NCI-H526 treated with DMSO at 0.1 percent for 48 hours (cell line): ENCODE measurements around the gene GTF2H2C_2.
"Not testable (repeated sequence)": the region's sequence is repeated elsewhere in the genome, so short reads cannot be mapped to it uniquely, and the experiment has no call there.

ENCODE experiments used
- DNase-seq: peaks from one replicate; lab custom pipeline; 2025; lab: John Stamatoyannopoulos, UW

GTF2H2C_2 gene

DNA sequence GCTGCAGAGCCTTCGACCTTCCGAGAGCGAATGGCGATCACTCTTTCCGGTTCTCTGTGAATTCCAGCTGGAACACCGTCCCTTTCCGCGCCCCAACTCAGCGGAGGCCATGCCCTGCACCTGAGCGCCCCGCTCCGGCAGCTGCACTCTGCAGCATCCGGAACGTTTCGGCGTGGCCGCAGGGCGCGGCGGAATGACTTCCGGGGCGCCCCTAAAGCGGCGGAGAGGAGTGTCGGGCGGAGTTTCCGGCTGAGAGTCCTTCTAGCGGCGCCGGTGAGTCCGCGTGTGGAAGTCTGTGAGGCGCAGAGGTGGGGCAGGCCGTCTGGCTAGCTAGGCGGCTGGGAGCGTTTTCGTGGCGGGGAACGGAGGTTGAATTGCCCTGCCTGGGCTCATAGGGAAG, at the start of gene GTF2H2C_2:
Gene GTF2H2C_2 (plus strand): TSS at position 252 of the 400 bp plus-strand sequence.
- DNase-seq = not testable (repeated sequence)

DNA sequence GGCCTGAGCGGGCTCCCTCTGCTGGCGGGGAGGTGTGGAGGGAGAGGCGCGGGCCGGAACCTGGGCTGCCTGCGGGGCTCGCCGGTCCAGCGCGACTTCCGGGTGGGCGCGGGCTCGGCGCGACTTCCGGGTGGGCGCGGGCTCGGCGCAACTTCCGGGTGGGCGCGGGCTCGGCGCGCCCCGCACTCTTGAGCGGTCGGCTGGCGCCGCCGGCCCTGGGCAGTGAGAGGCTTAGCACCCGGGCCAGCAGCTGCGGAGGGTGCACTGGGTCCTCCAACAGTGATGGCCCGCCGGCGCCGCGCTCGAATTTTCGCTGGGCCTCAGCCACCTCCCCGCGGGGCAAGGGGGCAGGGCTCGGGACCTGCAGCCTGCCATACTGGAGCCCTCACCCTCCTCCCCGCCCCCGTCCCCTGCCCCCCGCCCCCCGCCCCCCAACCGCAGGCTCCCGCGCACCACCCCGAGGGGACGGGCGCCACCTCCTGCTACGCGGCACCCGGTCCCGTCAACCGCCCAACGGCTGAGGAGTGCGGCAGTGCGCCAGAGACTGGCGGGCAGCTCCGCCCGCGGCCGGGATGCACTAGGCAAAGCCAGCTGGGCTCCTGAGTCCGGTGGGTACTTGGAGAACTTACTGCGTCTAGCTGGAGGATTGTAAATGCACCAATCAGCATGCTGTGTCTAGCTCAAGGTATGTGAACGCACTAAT, 14.0 kb upstream of the GTF2H2C_2 start:
- DNase-seq = not testable (repeated sequence)

DNA sequence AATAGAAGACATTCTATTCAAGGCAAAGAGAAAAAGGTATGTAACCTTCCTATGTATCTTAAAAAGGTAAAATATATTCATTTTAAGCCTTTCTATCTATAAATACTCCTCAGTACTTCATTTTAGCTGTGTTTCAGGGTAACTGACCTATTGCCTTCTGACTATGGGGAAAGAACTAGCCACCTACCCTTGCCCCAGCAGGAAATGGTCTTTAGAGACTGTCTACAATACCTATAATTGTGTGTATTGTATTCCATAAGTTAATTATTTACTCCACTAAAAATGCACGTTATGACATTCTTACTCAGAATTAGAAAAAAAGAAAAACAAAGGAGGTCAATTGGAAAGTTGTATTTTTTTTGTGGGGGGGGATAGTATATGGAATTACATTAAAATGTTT, 6.2 kb downstream of the GTF2H2C_2 start:
- DNase-seq = not testable (repeated sequence)

DNA sequence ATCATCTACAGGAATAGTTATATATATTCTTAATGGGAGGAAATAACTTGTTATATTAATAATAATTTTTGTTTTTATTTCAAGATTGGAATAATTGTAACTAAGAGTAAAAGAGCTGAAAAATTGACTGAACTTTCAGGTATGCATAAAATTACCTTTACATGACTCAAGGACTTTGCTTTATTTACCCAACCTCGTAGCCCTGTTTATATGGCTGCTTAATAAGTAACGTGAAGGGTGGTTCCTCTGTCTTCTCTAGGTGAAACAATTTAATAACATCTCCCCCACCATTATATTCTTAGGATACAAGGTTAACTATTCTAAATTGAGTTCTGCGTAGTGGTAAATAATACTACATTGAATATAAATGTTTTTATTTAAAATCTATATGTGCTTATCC, 8.0 kb downstream of the GTF2H2C_2 start:
- not testable (repeated sequence) for DNase-seq

DNA sequence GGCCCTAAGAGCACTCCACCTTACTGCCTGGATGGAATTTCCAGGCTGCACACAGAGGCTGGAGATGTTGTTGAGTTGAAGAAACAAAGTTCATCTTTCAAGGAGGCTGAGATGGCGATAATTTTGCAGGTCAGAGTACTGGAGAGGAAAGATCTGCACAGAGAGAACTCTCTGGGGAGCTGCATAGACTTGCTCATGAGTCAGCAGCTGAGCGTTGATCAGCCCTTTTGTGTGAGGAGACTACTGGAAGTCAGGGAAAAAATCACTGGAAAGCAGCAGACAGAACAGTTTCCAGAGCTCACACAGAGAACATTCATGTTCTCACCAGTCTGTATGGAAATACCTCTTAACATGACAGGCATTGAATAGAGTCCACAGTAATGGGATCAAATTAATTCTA, 23.4 kb downstream of the GTF2H2C_2 start:
- not testable (repeated sequence) for DNase-seq

DNA sequence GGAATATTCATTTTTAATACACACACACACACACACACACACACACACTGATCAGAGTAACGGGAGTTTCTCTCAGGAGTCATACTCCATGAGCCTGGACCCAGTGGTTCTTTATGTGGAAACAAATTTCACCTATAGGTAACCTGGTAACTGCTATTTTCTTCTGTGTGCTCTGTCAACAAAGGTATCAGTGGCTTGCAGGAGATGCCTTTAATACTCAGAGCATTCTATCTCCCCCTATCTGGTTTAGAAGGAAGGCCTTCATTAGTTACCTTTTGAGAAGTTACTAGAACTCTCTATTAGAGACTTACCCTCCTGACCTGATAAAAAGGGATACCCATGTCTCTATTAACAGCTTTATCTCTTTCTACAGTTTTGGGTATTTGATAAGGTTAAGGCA, 34.4 kb downstream of the GTF2H2C_2 start:
- DNase-seq = not testable (repeated sequence)

DNA sequence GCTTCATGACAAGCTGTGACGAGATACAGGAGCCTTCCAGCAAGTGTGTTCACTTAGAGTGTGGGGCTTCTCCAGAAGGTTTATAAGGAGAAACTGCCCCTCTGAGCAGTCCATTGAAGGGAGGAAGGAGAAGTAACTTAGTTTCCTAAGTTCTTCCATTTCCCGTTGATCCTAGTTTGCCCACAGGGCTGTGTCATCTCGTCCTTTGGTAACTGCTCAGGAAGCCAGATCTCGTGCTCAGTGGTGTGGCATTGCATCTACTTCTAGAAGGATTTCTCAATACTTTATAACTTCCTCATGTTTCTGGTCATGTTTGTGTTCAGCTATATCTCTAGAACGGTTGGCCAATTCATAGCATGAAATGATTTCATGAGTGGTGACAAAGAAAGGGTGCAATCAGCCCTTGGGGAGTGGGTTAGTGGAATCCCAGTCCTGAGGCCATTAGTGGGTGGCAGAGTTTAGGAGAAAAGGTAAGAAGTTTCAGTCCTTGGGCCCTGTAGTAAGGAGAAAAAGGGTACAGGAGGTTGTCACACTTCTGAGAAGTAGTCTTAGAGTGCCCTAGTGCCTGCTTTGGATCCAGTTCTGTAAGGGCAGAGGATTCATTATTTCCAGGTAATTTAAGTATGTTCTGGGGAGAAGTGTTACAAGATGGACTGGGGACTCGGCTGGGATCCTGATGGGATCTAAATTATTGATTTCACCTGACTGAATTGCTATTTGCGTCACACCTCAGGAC, 36.2 kb downstream of the GTF2H2C_2 start:
- not testable (repeated sequence) for DNase-seq

DNA sequence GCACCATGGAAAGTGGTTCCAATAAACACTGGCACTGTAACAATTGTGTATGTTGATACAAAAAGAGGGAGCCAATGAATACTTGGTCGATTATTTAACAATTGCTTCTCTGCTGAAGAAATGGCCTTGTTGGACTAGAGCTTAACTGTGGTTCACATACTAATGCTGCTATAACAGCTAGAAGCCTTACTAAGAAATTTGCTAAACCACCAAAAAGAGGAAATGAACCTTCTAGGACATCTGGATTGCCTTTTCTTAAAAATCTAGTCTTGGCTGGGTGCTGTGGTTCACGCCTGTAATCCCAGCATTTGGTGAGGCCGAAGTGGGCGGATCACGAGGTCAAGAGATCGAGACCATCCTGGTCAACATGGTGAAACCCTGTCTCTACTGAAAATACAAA, 41.9 kb downstream of the GTF2H2C_2 start:
- not testable (repeated sequence) for DNase-seq

DNA sequence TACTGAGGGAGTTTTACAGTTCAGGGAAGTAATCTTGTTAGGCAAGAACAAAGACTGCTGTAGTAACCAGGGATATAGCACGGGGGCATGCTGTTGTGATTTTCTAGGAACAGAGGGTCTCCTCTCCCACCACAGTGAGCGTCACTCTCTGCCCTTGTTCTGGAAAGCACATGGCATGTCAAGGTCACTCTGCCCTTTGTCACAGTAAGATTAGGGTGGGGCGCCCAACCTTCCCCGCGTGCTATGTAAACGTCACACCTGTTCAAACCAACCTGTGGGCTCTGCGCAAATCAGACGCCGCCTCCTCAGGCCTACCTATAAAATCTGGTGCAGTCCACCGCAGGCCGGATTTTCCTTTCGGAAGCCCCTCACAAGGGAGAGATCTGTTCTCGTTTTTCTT, 44.0 kb downstream of the GTF2H2C_2 start:
- not testable (repeated sequence) for DNase-seq

DNA sequence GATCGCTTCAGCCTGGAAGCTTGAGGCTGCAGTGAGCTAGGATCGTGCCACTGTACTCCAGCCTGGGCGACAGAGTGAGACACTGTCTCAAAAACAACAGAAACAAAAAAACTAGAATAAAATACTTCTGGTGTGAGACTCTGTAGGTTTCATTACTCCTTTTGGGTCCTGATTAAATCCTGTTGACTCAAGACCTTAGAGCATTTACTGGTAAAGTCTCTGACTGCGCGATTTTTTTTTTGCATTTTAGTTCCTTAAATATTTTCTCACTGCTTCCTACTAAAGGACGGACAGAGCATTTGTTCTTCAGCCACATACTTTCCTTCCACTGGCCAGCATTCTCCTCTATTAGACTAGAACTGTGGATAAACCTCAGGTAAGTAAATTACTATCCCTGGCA, 46.8 kb downstream of the GTF2H2C_2 start:
- not testable (repeated sequence) for DNase-seq

DNA sequence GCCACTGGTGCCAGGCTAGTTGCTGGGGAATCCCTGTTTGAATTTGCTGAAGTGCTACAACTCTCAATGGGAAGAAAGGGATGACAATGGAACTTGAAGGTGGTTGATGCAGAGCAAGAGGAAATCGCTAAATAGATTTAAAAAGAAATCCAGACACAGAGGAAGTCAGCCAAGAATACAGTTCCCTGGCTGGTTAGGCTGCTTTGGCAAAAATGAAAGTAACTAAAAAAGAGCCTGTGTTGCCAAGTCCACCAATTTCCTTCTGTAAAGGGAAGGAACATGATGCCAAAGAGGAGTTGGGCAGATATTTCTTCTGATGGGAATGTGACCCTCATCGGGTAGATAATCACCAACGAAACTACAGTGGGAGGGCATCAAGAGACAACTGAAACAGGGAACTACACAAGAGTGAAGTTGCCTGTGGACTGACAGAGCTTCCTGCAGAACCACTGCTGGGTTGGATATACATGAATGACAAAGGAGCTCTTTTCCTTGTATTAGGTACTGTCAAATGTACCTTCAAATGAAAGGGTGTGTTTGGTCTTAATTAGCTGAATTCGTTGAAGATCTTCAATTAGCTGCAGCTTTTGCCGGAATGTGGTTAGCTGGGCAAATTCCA, 49.0 kb downstream of the GTF2H2C_2 start:
- DNase-seq = not testable (repeated sequence)

DNA sequence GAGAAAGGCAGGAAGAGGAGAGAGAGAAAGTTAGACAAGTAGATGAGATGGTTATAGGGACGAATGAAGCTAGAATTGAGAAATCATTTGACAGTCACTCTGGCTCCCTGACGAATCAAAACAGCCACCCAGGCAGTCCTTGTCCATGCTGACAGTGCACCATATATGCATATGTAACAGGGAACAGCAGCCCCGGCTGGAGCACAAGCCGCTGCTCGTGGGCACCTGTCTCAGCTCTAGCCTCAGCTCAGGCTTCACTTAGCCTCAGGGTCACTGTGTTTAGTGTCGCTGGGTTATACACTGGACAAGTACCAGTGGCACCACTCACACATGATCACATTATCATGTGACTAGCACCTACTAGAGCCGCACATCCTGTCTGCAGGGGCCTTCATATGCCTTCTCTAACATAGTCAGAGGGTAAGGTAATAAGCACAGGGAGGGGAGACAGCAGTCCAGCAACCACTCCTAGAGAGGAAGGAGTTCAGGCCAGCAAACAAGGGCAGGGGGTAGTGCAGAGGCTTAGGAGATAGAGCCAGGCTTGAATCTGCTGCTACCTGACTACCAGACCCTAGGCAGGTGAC, 54.9 kb downstream of the GTF2H2C_2 start:
- not testable (repeated sequence) for DNase-seq
